EH (cell line): ENCODE results near the gene EML3.
"Not testable (repeated sequence)": the region's sequence is repeated elsewhere in the genome, so short reads cannot be mapped to it uniquely, and the experiment has no call there.

ENCODE experiments used
- DNase-seq: peaks from one replicate; pipeline ENCODE4 v3.0.0-alpha.2; 2015; ENCODE audit warnings: low read depth

The EML3 gene

GRCh38 chr11:62621567-62622470 is 9.2 kb upstream of the EML3 start, which contains the start of gene B3GAT3:
TSS of gene B3GAT3 (minus strand) at chr11:62621986. CDS start at chr11:62621947, 39 bp downstream.
- DNase-seq: peak; percentile 99

- no peak for DNase-seq
Observed at GRCh38 chr11:62621027-62621566, 8.5 kb upstream of the EML3 start.

- not testable (repeated sequence) for DNase-seq
Observed at GRCh38 chr11:62616957-62617356, 4.4 kb upstream of the EML3 start.

GRCh38 chr11:62615521-62615920 is 2.9 kb upstream of the EML3 start:
- DNase-seq: no peak

- no peak for DNase-seq
Observed at GRCh38 chr11:62614275-62614674, 1.7 kb upstream of the EML3 start.

GRCh38 chr11:62613291-62613778 is 760 bp upstream of the EML3 start:
- no peak for DNase-seq

- DNase-seq: peak; percentile 77
Observed at GRCh38 chr11:62611705-62612365, 740 bp downstream of the EML3 start.

- no peak for DNase-seq
Observed at GRCh38 chr11:62610814-62611704, 1.5 kb downstream of the EML3 start.

GRCh38 chr11:62610403-62610802 is 2.2 kb downstream of the EML3 start:
- DNase-seq: no peak

GRCh38 chr11:62608776-62609175 is 3.8 kb downstream of the EML3 start:
- no peak for DNase-seq

GRCh38 chr11:62607714-62608113 is 4.9 kb downstream of the EML3 start:
- DNase-seq: no peak

- no peak for DNase-seq
Observed at GRCh38 chr11:62605902-62606301, 6.7 kb downstream of the EML3 start.

- no peak for DNase-seq
Observed at GRCh38 chr11:62605467-62605866, 7.1 kb downstream of the EML3 start.

- no peak for DNase-seq
Observed at GRCh38 chr11:62604460-62605120, 8.0 kb downstream of the EML3 start.

- DNase-seq: no peak
Observed at GRCh38 chr11:62603776-62604299, 8.7 kb downstream of the EML3 start.

- no peak for DNase-seq
Observed at GRCh38 chr11:62603072-62603408, 9.5 kb downstream of the EML3 start.

GRCh38 chr11:62602141-62603071 is 10.2 kb downstream of the EML3 start:
- DNase-seq: peak; percentile 63

GRCh38 chr11:62601372-62602140 is 11.0 kb downstream of the EML3 start, which contains the start of gene MTA2:
TSS of gene MTA2 (minus strand) at chr11:62601865. CDS start at chr11:62601450, 415 bp downstream.
- peak; percentile 98 for DNase-seq

GRCh38 chr11:62601122-62601371 is 11.5 kb downstream of the EML3 start:
- peak; percentile 45 for DNase-seq
